Activated naive CD4-positive, alpha-beta T cell treated with anti-CD3 and anti-CD28 coated beads, Interleukin-2, amount 10 ng/mL, durations not matched to agents 7 days and 5 days (primary cell): Measurements from ENCODE around the gene SPSB3.
"Not testable (repeated sequence)": the region's sequence is repeated elsewhere in the genome, so short reads cannot be mapped to it uniquely, and the experiment has no call there.

Experiments used
- CTCF ChIA-PET: fragments of 350-600 bp; sonication (Branson Sonifier 250); formaldehyde crosslinking; loops from one replicate; lab custom pipeline; 2021; ENCODE audit warnings: antibody characterized with exemption; lab: Charles Lee
- DNase-seq: peaks from one replicate; pipeline ENCODE4 v3.0.0-alpha.2; 2020
- H3K27ac Mint-ChIP-seq: one replicate; pipeline ENCODE4 v1.8.0; 2021; ENCODE audit warnings: mild to moderate bottlenecking, moderate library complexity, mixed read lengths
- H3K27me3 Mint-ChIP-seq: one replicate; pipeline ENCODE4 v1.8.0; 2021; ENCODE audit warnings: mild to moderate bottlenecking, mixed read lengths
- H3K36me3 Mint-ChIP-seq: one replicate; pipeline ENCODE4 v1.8.0; 2021; ENCODE audit warnings: mixed read lengths
- H3K4me1 Mint-ChIP-seq: one replicate; pipeline ENCODE4 v1.8.0; 2021; ENCODE audit warnings: mixed read lengths
- H3K4me3 Mint-ChIP-seq: one replicate; pipeline ENCODE4 v1.8.0; 2021; ENCODE audit warnings: mild to moderate bottlenecking, moderate library complexity, mixed read lengths
- H3K9me3 Mint-ChIP-seq: one replicate; pipeline ENCODE4 v1.8.0; 2021; ENCODE audit warnings: mixed read lengths

Gene SPSB3

GRCh38 chr16:1745181-1745899, 37.0 kb downstream of the SPSB3 start:
- Mint-ChIP-seq H3K4me1 (no peaks in the 10 kb centered on the region), H3K27ac (no peak overlapping the region), H3K36me3 (peaks cover 12% of the 10 kb centered on the region), H3K4me3 (no peak overlapping the region), H3K27me3 (no peaks in the 10 kb centered on the region), H3K9me3 (no peaks in the 10 kb centered on the region)
- CTCF ChIA-PET = interaction anchor here (1.2 kb wide), 1 partner anchor 21 kb away, joined by 3 read pairs; no protein-coding TSS in a partner anchor
- DNase-seq = no peak

DNA sequence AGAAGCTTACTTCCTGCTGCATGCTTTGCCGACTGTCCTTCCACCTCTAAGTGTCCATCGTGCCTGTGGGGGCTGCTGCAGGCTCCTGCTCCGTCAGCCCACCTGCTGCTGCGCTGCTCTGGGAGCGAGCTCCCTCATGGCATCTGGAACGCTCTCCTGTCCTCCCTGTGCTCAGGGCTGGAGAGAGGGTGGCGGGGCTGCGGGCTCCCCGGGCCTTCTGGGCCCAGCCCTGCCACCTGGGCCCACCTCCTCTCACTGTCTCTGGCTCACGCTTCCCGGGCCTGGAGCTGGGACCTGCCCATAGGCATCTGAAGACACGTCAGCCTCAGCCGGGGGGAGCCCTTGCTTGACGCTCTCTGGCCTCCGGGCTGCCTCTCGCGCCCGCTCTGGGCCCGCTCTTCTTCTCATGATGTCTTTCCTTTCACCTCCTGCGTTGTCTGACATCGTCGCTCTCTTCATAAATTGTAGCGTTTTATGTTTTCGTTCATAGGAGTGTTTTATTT, 38.0 kb downstream of the SPSB3 start:
- Mint-ChIP-seq H3K4me3 (no peak overlapping the region), H3K27ac (no peak overlapping the region), H3K27me3 (no peaks in the 10 kb centered on the region), H3K36me3 (peaks cover 12% of the 10 kb centered on the region), H3K9me3 (no peaks in the 10 kb centered on the region), H3K4me1 (no peaks in the 10 kb centered on the region)
- CTCF ChIA-PET = no interaction called here
- DNase-seq = no peak

- peaks cover 8% of the 10 kb centered on the region for H3K36me3 Mint-ChIP-seq
- no peak for DNase-seq
- no peaks in the 10 kb centered on the region for H3K4me1 Mint-ChIP-seq
- no peak overlapping the region for H3K4me3 Mint-ChIP-seq
- H3K27ac Mint-ChIP-seq = no peak overlapping the region
- no peaks in the 10 kb centered on the region for H3K9me3 Mint-ChIP-seq
- CTCF ChIA-PET = interaction anchor here (0.6 kb wide), 1 partner anchor 937 kb away, joined by 3 read pairs; no protein-coding TSS in a partner anchor
- H3K27me3 Mint-ChIP-seq = no peaks in the 10 kb centered on the region
Observed at GRCh38 chr16:1743376-1744337, 38.7 kb downstream of the SPSB3 start.

GRCh38 chr16:1741553-1742165, 40.7 kb downstream of the SPSB3 start:
- H3K27me3 Mint-ChIP-seq = no peaks in the 10 kb centered on the region
- peaks cover 6% of the 10 kb centered on the region for H3K36me3 Mint-ChIP-seq
- CTCF ChIA-PET = no interaction called here
- H3K4me3 Mint-ChIP-seq = no peak overlapping the region
- H3K4me1 Mint-ChIP-seq = no peaks in the 10 kb centered on the region
- H3K9me3 Mint-ChIP-seq = no peaks in the 10 kb centered on the region
- DNase-seq = no peak
- H3K27ac Mint-ChIP-seq = no peak overlapping the region

DNA sequence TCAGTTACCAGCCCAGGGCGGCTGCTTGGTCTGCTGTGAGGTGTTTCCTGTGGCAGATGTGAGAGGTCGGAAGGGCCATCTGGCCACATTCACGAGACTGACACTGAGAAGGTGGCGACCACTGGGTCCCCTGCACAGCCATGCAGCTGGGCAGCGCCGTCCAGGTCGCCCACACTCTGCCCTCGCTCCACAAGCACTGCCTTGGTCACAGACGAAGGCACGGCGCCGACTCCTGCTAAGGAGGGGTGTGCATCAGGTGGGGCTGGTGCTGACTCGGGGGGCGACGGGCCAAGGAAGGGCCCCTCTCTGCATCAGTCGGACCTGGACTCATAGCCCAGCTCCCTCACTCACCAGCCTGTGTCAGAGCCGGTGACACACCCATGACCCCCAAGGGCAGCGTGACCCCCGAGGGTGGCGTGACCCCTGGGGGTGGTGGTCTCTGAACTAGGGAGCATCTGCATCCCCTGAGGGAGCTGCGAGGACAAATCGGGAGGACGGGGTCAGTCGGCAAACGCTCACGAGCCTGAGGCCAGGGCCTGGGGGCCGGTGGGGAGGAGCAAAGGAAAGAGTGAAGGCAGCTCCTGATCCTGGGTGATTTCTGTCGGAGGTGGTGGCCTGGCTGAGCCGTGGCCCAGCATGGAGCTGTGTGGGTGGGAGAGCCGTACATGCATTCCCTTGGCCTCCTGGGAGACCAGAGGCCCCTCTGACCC, 41.4 kb downstream of the SPSB3 start:
- Mint-ChIP-seq H3K36me3 (peaks cover 6% of the 10 kb centered on the region), H3K4me3 (no peak overlapping the region)
- CTCF ChIA-PET = no interaction called here

GRCh38 chr16:1740234-1740633, 42.1 kb downstream of the SPSB3 start:
- CTCF ChIA-PET = no interaction called here
- no peaks in the 10 kb centered on the region for H3K9me3 Mint-ChIP-seq
- no peak overlapping the region for H3K27ac Mint-ChIP-seq
- DNase-seq = no peak
- H3K4me1 Mint-ChIP-seq = no peaks in the 10 kb centered on the region
- H3K27me3 Mint-ChIP-seq = no peaks in the 10 kb centered on the region
- H3K4me3 Mint-ChIP-seq = no peak overlapping the region
- peaks cover 6% of the 10 kb centered on the region for H3K36me3 Mint-ChIP-seq

More for the DNA sequence above, 41.4 kb downstream of the SPSB3 start:
- Mint-ChIP-seq H3K9me3 (no peaks in the 10 kb centered on the region), H3K27ac (no peak overlapping the region), H3K4me1 (no peaks in the 10 kb centered on the region), H3K27me3 (no peaks in the 10 kb centered on the region)
- DNase-seq = no peak

- H3K4me3 Mint-ChIP-seq = no peak overlapping the region
- CTCF ChIA-PET = no interaction called here
- H3K27ac Mint-ChIP-seq = no peak overlapping the region
- no peaks in the 10 kb centered on the region for H3K27me3 Mint-ChIP-seq
- H3K36me3 Mint-ChIP-seq = peaks cover 5% of the 10 kb centered on the region
- no peak for DNase-seq
- no peaks in the 10 kb centered on the region for H3K9me3 Mint-ChIP-seq
- no peaks in the 10 kb centered on the region for H3K4me1 Mint-ChIP-seq
Observed at GRCh38 chr16:1734816-1735215, 47.6 kb downstream of the SPSB3 start.

DNA sequence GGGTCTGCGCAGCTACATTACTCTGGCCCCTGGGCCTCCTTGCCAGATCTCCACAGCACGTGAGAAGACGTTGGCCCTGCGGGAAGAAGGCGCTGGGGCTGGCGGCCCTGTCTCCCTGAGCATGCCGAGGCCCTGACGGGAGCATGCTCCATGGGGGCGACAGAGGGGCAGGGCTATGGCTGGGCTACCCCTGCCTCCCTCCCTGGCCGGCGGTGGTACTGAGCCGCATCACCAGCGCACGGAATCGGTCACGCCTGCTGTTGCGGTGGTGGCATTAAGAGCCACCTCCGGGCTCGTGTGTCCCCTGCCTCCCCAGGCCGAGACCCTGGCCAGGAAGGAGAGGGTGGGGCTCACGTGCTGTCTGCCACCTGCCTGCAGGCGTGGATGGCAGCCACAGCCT, 48.2 kb downstream of the SPSB3 start:
- Mint-ChIP-seq H3K9me3 (no peaks in the 10 kb centered on the region), H3K27ac (no peak overlapping the region), H3K36me3 (peaks cover 5% of the 10 kb centered on the region), H3K4me3 (no peak overlapping the region), H3K27me3 (no peaks in the 10 kb centered on the region), H3K4me1 (no peaks in the 10 kb centered on the region)
- DNase-seq = no peak
- CTCF ChIA-PET = no interaction called here

- H3K9me3 Mint-ChIP-seq, H3K27me3 Mint-ChIP-seq, H3K27ac Mint-ChIP-seq, H3K4me3 Mint-ChIP-seq, DNase-seq, H3K4me1 Mint-ChIP-seq: not testable (repeated sequence)
- CTCF ChIA-PET = interaction anchor here (1.5 kb wide), 1 partner anchor 17 kb away, joined by 3 read pairs; no protein-coding TSS in a partner anchor
- H3K36me3 Mint-ChIP-seq = peaks cover 12% of the 10 kb centered on the region
Observed at GRCh38 chr16:1732551-1732987, 49.8 kb downstream of the SPSB3 start.

- CTCF ChIA-PET = interaction anchor here (1.5 kb wide), 1 partner anchor 17 kb away, joined by 3 read pairs; no protein-coding TSS in a partner anchor
- Mint-ChIP-seq H3K4me1 (no peaks in the 10 kb centered on the region), H3K9me3 (no peaks in the 10 kb centered on the region), H3K36me3 (peaks cover 17% of the 10 kb centered on the region), H3K27ac (no peak overlapping the region), H3K27me3 (no peaks in the 10 kb centered on the region), H3K4me3 (no peak overlapping the region)
- DNase-seq = no peak
Observed at GRCh38 chr16:1732071-1732470, 50.3 kb downstream of the SPSB3 start.

DNA sequence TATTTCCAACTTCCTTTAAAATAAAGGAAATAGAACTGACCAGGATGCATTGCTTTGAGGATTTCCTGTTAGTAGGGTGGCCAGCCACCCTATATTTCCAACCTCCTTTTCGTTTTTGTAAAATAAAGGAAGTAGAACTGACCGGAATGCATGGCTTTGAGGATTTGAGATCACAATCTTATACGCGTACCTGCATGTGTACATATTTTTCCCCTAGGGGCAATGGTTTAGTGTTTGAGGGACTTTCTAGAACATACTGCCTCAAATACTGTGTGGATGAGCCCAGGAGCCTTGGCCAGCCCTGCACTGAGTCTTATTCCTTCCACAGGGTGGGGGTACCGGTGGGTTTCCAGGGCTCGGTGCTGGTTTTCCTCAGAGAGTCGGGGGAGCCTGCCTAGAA, 50.8 kb downstream of the SPSB3 start:
- H3K9me3 Mint-ChIP-seq = no peaks in the 10 kb centered on the region
- no peak for DNase-seq

GRCh38 chr16:1731073-1731472, 51.3 kb downstream of the SPSB3 start:
- no peak for DNase-seq
- Mint-ChIP-seq H3K36me3 (peaks cover 22% of the 10 kb centered on the region), H3K9me3 (no peaks in the 10 kb centered on the region), H3K27ac (no peak overlapping the region), H3K4me1 (no peaks in the 10 kb centered on the region), H3K4me3 (no peak overlapping the region), H3K27me3 (no peaks in the 10 kb centered on the region)
- CTCF ChIA-PET = no interaction called here

More for the DNA sequence above, 50.8 kb downstream of the SPSB3 start:
- H3K4me1 Mint-ChIP-seq = no peaks in the 10 kb centered on the region
- CTCF ChIA-PET = interaction anchor here (1.5 kb wide), 1 partner anchor 16 kb away, joined by 3 read pairs; no protein-coding TSS in a partner anchor
- H3K4me3 Mint-ChIP-seq = no peak overlapping the region
- H3K27ac Mint-ChIP-seq = no peak overlapping the region
- peaks cover 19% of the 10 kb centered on the region for H3K36me3 Mint-ChIP-seq
- no peaks in the 10 kb centered on the region for H3K27me3 Mint-ChIP-seq

DNA sequence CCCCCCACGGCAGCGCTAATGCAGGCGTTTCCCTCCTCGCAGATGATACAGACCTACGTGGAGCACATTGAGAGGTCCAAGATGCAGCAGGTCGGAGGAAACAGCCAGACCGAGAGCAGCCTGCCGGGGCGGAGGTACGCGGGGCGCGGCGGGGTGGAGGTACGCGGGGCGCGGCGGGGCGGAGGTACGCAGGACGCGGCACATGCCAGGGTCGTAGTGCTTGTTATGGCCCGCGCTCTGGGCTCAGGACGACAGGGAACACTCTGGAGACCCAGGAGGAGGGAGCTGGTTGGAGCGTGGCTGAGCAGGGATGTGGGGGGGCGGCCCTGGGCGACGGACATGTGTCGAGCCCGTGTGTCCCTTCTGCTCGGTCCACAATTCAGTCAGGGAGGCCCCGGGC, 52.9 kb downstream of the SPSB3 start:
- no peaks in the 10 kb centered on the region for H3K4me1 Mint-ChIP-seq
- no peak overlapping the region for H3K27ac Mint-ChIP-seq
- CTCF ChIA-PET = interaction anchor here (1.3 kb wide), 1 partner anchor 24 kb away, joined by 4 read pairs; the partner anchor contains the start of gene MAPK8IP3

More for the DNA sequence above, 52.9 kb downstream of the SPSB3 start:
- H3K9me3 Mint-ChIP-seq = no peaks in the 10 kb centered on the region
- H3K27me3 Mint-ChIP-seq = no peaks in the 10 kb centered on the region
- H3K36me3 Mint-ChIP-seq = peaks cover 25% of the 10 kb centered on the region
- H3K4me3 Mint-ChIP-seq = no peak overlapping the region
- DNase-seq = no peak
